ENCODE measurements around the gene SLITRK5. TPM values are rescaled to one million over a fixed set of nuclear protein-coding genes. Genes with fewer than 3 reads are reported as not detected.

The SLITRK5 gene
- total and polyA plus RNA-seq, 12 donors: under 0.01 to 0.07 (median 0.02) TPM; not detected in 3

DNA sequence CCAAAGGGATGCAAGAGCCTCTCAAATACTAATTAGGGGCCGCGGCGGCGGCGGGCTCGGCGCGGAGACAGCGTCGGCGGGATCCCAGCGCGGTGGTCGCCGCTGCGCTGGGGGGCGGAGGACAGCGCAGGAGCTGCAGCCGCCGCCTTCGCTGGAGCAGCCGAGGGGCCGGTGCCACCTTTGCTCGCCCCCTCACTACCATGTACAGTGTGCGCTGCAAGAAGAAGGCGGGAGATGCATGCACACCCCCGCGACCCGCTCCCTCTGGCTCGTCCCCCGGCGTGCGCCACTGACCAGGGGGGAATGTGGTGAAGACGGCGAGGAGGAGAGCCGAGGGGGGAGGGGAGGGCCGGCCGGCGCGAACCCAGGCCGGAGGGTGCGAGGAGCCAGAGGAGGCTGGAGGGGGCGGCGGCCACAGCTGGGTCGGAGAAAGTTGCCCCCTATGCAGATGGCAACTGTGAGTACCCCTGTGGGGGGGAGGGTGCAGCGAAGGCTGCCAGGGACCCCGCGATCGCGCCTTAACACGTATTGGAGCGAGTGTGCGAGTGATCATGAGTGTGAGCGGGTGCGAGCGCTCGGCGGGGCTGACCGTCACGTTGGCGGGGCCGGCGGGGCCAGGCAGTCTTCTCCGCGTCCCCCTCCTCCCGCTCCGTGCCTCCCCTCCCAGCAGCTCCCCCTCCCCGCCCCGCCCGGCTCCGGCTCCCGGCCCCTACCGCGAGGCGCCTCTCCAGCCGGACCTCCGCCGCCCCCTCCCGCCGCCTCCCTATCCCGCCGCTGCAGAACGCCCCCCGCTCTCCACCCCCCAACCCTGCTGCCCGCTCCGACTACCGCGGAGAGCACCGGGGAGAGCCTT is 808 bp downstream of the SLITRK5 start:
- H3K27ac ChIP-seq: no peak overlapping the region
- TF ChIP-seq, protein P1, sequence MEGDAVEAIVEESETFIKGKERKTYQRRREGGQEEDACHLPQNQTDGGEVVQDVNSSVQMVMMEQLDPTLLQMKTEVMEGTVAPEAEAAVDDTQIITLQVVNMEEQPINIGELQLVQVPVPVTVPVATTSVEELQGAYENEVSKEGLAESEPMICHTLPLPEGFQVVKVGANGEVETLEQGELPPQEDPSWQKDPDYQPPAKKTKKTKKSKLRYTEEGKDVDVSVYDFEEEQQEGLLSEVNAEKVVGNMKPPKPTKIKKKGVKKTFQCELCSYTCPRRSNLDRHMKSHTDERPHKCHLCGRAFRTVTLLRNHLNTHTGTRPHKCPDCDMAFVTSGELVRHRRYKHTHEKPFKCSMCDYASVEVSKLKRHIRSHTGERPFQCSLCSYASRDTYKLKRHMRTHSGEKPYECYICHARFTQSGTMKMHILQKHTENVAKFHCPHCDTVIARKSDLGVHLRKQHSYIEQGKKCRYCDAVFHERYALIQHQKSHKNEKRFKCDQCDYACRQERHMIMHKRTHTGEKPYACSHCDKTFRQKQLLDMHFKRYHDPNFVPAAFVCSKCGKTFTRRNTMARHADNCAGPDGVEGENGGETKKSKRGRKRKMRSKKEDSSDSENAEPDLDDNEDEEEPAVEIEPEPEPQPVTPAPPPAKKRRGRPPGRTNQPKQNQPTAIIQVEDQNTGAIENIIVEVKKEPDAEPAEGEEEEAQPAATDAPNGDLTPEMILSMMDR (IDR thresholded peaks at IDR 0.05): no peak
- DNase-seq: no peak
- peaks cover 10 to 94% (median 86%) of the 10 kb centered on the region in 7 donors for H3K27me3 ChIP-seq
- H3K4me3 ChIP-seq: peak overlapping the region; percentile 26 to 60 (median 53)
- 1% methylated on average over 53 to 84 of the region's 89 CpGs for WGBS, 2 donors
- H3K9me3 ChIP-seq: no peaks in the 10 kb centered on the region
- intact Hi-C loops (cut with DNase I): no loop called here
- H3K4me1 ChIP-seq: peaks cover 0 to 37% (median 22%) of the 10 kb centered on the region in 9 donors
- H3K36me3 ChIP-seq: no peaks in the 10 kb centered on the region
- ATAC-seq: peak in 2 of 8 donors; percentile 13 to 47

DNA sequence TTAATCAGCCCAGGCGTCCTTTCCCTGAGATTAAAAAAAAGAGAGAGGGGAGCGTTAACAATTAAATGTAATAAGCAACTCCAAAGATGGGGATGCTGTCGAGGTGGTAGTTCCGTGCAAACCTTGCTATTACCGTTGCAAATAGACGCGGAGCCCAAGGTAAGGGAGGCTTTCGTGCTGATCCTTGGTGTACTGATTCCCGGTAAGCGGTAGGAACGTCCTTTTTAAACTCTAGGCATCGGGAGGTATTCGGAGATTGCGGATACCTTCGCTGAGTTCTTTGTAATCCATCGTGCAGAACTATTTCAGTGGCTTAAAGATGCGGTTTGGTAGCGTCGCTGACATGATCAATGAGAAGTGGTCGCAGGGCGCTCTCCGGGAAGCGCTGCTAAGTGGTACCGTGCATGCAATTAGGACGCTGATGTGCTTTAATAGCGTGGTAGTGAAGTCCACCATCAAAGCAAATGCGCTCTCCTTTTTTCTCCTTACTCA is 3.1 kb downstream of the SLITRK5 start:
- no peak for ATAC-seq
- no peak overlapping the region for H3K27ac ChIP-seq
- TF ChIP-seq, protein P1 (IDR thresholded peaks at IDR 0.05): no peak
- peak overlapping the region in 1 of 10 donors; percentile 17 for H3K4me3 ChIP-seq
- no peaks in the 10 kb centered on the region for H3K9me3 ChIP-seq
- no peaks in the 10 kb centered on the region for H3K36me3 ChIP-seq
- intact Hi-C loops (cut with DNase I): no loop called here
- peaks cover 0 to 50% (median 36%) of the 10 kb centered on the region in 9 donors for H3K4me1 ChIP-seq
- peaks cover 10 to 97% (median 90%) of the 10 kb centered on the region in 7 donors for H3K27me3 ChIP-seq
- no peak for DNase-seq
- 2 to 3% methylated on average over 27 of the region's 27 CpGs for WGBS, 2 donors

DNA sequence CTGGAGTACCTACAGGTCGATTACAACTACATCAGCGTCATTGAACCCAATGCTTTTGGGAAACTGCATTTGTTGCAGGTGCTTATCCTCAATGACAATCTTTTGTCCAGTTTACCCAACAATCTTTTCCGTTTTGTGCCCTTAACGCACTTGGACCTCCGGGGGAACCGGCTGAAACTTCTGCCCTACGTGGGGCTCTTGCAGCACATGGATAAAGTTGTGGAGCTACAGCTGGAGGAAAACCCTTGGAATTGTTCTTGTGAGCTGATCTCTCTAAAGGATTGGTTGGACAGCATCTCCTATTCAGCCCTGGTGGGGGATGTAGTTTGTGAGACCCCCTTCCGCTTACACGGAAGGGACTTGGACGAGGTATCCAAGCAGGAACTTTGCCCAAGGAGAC is 4.7 kb downstream of the SLITRK5 start:
- no peak for ATAC-seq
- Histone ChIP-seq H3K4me3 (no peak overlapping the region), H3K36me3 (no peaks in the 10 kb centered on the region), H3K27me3 (peaks cover 10 to 85% (median 74%) of the 10 kb centered on the region in 7 donors), H3K9me3 (no peaks in the 10 kb centered on the region), H3K4me1 (peaks cover 0 to 47% (median 33%) of the 10 kb centered on the region in 9 donors), H3K27ac (no peak overlapping the region)
- intact Hi-C loops (cut with DNase I): no loop called here
- no peak for DNase-seq
- TF ChIP-seq, protein P1 (IDR thresholded peaks at IDR 0.05): no peak
- WGBS, 2 donors: 24 to 35% methylated on average over 10 of the region's 10 CpGs

DNA sequence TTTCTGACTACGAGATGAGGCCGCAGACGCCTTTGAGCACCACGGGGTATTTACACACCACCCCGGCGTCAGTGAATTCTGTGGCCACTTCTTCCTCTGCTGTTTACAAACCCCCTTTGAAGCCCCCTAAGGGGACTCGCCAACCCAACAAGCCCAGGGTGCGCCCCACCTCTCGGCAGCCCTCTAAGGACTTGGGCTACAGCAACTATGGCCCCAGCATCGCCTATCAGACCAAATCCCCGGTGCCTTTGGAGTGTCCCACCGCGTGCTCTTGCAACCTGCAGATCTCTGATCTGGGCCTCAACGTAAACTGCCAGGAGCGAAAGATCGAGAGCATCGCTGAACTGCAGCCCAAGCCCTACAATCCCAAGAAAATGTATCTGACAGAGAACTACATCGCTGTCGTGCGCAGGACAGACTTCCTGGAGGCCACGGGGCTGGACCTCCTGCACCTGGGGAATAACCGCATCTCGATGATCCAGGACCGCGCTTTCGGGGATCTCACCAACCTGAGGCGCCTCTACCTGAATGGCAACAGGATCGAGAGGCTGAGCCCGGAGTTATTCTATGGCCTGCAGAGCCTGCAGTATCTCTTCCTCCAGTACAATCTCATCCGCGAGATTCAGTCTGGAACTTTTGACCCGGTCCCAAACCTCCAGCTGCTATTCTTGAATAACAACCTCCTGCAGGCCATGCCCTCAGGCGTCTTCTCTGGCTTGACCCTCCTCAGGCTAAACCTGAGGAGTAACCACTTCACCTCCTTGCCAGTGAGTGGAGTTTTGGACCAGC is 5.3 kb downstream of the SLITRK5 start:
- intact Hi-C loops (cut with DNase I): no loop called here
- H3K36me3 ChIP-seq: no peaks in the 10 kb centered on the region
- H3K4me3 ChIP-seq: no peak overlapping the region
- WGBS, 2 donors: 22 to 29% methylated on average over 33 of the region's 33 CpGs
- no peak overlapping the region for H3K27ac ChIP-seq
- TF ChIP-seq, protein P1 (IDR thresholded peaks at IDR 0.05): no peak
- H3K4me1 ChIP-seq: peaks cover 0 to 41% (median 27%) of the 10 kb centered on the region in 9 donors
- no peak for DNase-seq
- H3K27me3 ChIP-seq: peaks cover 8 to 79% (median 68%) of the 10 kb centered on the region in 7 donors
- H3K9me3 ChIP-seq: no peaks in the 10 kb centered on the region
- no peak for ATAC-seq
